Left forelimb (tissue), 1 donor: Measurements from ENCODE around the gene CP.

Experiments
- DNase-seq: peaks from one replicate; pipeline ENCODE4 v3.0.0-alpha.2; 2018; ENCODE audit warnings: low spot score

CP gene

DNA sequence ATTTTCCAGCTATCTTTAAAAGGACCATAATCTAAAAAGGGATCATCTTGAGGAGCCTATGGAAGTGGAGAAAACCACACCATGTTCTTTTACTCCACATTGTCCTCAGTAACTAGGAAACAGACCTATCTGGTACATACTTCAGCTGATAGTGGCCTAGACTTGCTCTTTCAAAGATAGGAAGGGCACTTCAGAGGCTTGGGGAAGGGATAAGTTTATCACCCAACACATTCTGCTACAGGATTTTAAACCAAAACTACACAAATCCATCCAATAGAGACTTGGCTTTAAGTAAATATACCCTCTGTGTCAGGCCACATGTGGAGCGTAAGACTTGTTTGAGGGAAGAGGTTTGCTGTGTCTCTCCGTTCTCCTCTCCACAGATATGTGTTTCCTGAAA lies 35.4 kb downstream of the CP start:
- no peak for DNase-seq

- DNase-seq: no peak
Measured at GRCh38 chr3:149181182-149181581, 40.4 kb downstream of the CP start.

GRCh38 chr3:149180057-149180573 lies 41.5 kb downstream of the CP start:
- no peak for DNase-seq

DNA sequence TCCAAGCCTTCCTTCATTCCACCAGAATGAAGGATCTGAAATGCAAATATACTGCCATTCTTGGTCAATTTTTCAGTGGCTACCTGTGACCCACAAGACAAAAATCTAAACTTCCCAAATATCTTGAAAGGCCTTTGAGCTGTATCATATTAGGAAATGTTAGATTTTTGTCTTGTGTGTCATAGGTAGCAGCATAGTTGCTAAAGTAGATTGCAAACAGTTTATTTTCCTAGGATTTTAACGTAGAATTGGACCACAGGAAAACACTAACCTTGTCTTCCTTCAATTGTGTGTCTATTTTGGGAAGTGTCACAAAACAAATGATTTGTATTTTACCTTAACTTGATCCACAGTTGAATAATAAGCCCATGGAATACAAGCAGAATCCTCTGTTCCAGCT lies 42.4 kb downstream of the CP start:
- no peak for DNase-seq

GRCh38 chr3:149177122-149177521 lies 44.5 kb downstream of the CP start:
- no peak for DNase-seq

GRCh38 chr3:149174901-149175300 lies 46.7 kb downstream of the CP start:
- DNase-seq: no peak

DNA sequence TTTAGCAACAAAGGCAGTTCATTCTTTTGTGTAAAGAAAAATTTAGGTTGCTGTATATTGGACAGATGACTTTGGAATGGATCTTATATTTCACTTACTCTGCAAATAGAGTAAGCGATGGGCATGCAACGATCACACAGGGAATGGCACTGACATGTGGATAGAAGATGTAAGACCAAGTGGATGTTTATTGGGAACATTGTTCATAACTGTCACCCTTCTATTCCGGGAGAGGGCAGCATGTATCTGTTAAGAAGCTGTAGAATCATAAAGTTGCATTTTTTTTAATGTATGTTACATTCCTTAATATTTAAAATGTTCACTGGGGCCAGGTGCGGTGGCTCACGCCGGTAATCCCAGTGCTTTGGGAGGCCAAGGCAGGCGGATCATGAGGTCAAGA lies 51.0 kb downstream of the CP start:
- no peak for DNase-seq

DNA sequence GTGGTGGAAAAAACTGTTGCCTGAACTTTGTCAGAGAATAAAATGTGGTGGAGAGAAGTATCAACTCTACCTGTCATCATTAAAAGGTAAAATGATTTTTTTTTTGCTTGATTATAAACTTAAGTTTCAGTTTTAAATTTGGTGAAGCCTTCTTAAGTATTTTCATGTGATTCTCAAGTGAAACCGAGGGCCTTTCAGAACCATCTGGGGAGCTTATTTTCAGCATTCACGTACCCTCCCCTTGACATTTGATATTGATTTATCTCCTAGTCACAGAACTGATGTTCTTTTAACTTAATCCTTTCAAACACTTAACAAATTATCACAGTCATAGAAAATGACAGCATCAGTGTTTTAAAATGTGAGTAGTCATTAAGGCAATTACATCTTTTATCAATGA lies 53.7 kb downstream of the CP start:
- no peak for DNase-seq

DNA sequence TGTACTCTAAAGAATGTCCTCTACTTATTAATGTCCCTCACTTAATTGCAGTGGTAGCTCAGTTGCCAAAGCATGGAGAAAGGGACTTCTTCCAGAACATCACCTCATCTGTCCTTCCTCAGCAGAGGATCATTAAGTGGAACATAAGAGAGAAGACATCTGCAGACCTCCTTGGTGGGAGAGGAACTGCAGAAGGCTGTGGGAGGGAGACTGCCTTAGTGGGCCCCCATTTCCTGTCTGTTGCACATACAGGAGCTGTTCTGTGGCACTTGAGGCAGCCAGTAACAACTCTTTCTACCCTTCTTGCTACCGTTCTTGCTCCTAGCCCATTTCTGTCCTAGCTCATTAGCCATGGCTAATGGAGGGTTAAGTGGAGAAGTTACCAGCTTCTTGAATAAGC lies 58.6 kb downstream of the CP start:
- no peak for DNase-seq

GRCh38 chr3:149162007-149162406 lies 59.6 kb downstream of the CP start:
- no peak for DNase-seq

GRCh38 chr3:149160754-149161300 lies 60.8 kb downstream of the CP start:
- no peak for DNase-seq

GRCh38 chr3:149153402-149153801 lies 68.2 kb downstream of the CP start:
- DNase-seq: no peak

DNA sequence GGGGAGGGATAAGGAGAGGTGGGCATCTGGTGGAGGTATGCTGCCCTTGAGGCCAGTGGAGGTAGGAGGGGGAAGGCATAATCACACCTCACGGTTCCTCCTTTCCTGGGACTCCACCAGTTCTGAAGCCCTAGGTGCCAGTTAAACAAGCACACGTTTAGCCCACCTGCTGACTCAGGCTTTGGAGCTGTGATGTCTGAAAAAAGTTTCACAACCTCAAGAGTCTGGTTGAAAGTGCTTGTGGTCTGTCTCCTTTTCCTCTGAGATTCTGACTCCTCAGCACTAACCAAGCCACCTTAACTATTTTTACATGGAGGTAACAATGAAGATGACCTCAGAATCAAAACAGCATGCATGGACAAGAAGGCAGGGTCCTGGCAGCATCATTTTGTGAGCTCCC lies 69.2 kb downstream of the CP start:
- no peak for DNase-seq

DNA sequence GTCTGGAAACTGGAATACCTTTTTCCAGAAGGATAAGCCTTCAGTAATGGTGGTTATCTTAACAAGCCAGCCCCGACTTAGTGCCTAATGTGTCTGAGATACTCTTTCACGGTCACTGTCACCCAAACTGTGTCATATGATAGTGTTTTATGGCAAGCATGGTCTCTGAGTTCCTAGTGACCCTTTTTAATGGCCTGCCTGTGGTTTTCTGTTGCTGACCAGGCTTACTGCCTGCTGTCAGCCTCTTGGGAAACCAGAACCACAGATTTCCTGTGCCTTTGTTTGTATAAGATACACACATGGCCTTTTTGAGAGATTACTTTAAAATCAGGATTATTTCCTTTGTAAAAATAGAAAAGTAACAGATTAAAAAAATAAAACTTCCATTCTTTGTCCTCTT lies 69.8 kb downstream of the CP start:
- DNase-seq: no peak

DNA sequence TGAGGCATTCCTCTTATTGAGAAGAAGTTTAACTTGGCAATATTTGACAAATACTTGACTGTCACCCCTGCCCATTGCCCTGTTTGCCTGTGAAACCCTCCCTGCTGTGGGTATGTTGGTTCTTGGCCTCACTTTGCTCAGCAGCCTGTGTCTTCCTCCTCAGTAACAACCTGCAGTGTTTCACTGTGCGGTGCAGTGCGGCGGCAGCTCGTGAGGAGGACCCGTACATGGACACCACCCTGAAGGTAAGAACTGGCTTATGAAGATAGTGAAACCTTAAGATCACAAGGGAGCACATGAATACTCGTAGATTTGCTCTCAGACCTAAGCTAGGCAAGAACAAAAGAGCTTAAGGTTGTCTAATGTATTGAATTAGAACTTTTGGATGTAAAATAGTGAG lies 71.2 kb downstream of the CP start:
- DNase-seq: no peak

GRCh38 chr3:149145974-149146373 lies 75.7 kb downstream of the CP start:
- DNase-seq: no peak

GRCh38 chr3:149145356-149145755 lies 76.3 kb downstream of the CP start:
- DNase-seq: no peak

DNA sequence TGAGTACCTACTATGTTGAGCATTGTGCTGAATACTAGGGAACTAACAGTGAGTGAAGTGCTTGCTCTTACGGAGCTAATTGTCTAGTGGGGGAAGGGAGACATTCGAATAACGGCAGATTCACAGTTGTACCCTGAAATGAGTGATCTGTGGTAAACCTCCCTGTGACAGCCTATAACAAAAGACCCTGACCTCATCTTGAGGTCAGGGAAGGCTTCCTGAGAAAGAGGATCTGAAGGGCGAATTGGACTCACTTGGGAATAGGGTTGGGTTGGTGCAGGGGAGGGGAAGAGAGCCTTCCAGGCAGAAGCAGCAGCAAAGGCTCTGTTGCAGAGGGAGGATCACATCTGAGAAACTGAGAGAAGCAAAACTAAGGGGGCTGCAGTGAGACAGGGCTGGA lies 78.9 kb downstream of the CP start:
- no peak for DNase-seq

DNA sequence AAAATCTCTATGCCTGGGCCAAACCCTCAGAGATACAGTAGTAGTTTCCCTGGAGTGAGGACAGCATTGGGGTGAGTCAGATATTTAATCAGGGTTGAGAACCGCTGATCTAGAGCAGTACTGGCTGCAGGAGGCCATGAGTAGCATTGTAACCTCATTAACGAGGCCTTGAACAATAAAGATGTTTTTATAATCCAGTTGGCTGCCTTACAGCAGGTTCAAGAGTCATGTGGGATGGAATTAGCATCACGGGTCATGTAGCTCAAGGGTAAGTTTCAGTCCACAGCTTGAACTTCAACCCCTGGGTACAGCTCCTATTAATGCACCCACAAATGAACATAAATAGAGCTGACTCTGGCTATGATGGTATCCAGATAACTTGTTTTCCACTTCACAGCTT lies 87.1 kb downstream of the CP start:
- DNase-seq: no peak

DNA sequence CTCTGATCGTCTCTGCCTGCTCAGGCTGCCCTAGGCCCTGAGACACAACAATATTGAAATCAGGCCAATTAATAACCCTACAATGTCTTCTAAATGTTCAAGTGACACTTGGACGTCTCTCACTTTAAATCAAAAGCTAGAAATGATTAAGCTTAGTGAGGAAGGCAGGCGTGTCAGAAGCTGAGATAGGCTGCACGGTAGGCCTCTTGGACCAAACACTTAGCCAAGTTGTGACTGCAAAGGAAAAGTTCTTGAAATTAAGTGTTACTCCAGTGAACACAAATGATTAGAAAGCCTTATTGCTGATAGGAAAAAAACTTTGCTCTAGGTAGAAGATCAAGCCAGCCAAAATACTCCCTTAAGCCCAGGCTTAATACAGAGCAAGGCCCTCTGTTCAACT lies 90.0 kb downstream of the CP start:
- DNase-seq: no peak

DNA sequence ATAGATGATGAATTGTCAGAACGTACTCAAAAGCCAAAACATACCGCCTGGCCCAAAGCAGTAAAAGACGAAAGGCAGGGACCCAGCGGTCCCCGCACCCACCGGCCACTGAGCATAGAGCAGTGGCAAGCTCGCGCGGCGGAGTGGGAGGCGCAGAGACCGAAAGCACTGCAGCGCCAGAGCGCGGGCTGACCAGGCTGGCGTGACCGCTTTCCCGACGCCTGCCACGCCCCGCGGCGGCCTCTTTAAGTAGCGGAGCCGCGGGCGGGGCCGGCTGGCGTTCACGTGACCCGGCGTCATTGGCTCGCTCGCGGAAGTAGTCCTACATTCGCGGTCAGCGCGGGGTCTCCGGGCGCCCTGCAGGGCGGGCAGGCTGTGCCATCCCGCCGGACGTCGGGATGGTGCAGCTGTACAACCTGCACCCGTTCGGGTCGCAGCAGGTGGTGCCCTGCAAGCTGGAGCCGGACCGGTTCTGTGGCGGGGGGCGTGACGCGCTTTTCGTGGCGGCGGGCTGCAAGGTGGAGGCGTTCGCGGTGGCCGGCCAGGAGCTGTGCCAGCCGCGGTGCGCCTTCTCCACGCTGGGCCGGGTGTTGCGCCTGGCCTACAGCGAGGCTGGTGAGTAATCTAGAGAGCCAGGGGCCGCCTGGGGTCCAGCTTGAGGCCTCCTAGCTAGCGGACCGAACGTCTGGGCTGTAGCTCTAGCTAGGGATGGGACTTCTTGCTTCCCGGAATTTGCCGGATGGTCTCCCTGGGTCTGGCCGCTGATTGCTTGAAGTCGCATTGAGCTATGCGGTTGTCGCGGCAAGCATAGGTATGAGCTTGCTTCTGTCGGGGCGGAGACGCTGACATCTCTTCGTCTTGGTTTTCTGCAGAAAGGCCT lies 92.1 kb downstream of the CP start, which contains the start of gene HPS3:
TSS of gene HPS3 (plus strand) at position 313 of the 880 bp plus-strand sequence. CDS start at position 399, 86 bp downstream.
- DNase-seq: peak; percentile 93

DNA sequence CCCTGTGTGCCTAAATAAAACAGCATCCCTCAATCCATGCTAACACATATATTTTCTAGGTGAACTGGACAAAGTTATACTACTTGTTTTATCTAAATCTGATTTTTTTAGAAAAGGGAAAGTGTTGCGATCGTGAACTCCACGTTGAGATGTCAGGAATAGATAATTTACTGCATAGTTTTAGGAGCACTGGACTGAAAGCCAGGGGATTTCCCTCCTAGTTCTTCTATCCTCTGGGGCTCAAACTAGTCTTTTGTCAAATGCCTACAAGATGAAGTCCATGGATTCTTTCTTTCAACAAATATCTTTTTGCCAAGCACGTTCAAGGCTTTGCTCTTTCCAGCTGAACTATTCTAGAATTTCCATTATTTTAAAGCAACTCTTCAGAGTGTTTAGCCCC lies 92.8 kb downstream of the CP start:
- no peak for DNase-seq

DNA sequence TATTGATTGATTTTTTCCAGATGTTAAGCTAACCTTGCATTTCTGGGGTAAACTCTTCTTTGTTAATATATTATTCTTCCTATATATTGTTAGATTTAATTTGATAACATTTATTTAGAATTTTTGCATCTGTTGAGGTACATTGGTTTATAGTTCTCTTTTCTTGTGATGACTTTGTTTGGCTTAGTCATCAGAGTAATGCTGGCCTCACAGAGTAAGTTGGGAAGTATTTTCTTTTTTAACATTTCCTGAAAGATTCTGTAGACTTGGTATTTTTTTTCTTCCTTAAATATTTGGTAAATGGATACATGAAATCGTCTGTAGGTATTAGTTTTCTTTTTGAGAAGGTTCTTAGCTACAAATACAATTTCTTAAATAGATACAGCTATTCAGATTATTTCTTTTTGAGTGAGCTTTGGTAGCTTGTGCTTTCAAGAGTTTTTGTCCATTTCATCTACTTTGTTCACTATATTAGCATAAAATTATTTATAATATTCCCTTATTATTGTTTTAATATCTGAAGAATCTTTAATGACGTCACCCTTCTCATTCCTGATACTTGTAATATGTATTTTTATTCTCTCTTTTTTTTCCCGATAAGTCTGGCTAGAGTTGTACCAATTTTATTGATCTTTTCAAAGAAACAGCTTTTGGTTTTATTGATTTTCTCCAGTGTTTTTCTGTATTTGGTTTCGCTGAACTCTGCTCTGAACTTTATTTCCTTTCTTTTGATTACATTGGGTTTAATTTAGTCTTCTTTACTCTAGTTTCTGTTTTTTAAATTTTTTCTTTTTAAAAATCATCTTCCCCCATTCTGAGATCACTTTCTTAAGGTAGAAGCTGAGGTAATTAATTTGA lies 98.7 kb downstream of the CP start:
- DNase-seq: no peak
